ENCODE results near the gene EBF3. TPM values are rescaled to one million over a fixed set of nuclear protein-coding genes. Genes with fewer than 3 reads are reported as not detected.
A peak's percentile ranks its signal among the peaks of the same experiment; 100 is the strongest.

Gene EBF3
- total RNA-seq, 4 donors from 2014 or later, result 1.5 to 4.1 (median 1.9) TPM; not detected in 1

GRCh38 chr10:129942391-129942790 is 21.7 kb downstream of the EBF3 start:
- H3K27me3 ChIP-seq, result no peaks in the 10 kb centered on the region
- H3K36me3 ChIP-seq, result no peaks in the 10 kb centered on the region
- H3K9me3 ChIP-seq, result no peaks in the 10 kb centered on the region
- peak in 1 of 3 donors; percentile 34 for DNase-seq
- no peaks in the 10 kb centered on the region for H3K4me1 ChIP-seq
- H3K4me3 ChIP-seq, result no peak overlapping the region
- no peak for TF ChIP-seq CTCF (IDR thresholded peaks at IDR 0.05)
- no peak for TF ChIP-seq POLR2A (IDR thresholded peaks at IDR 0.05)
- no peak overlapping the region for H3K27ac ChIP-seq

GRCh38 chr10:129942019-129942277 is 22.1 kb downstream of the EBF3 start:
- no peak overlapping the region for H3K27ac ChIP-seq
- H3K9me3 ChIP-seq, result no peaks in the 10 kb centered on the region
- no peaks in the 10 kb centered on the region for H3K4me1 ChIP-seq
- H3K27me3 ChIP-seq, result no peaks in the 10 kb centered on the region
- TF ChIP-seq CTCF (IDR thresholded peaks at IDR 0.05), result no peak
- no peak for TF ChIP-seq POLR2A (IDR thresholded peaks at IDR 0.05)
- H3K4me3 ChIP-seq, result no peak overlapping the region
- H3K36me3 ChIP-seq, result no peaks in the 10 kb centered on the region
- DNase-seq, result peak in 1 of 3 donors; percentile 25

- H3K27ac ChIP-seq, result no peak overlapping the region
- TF ChIP-seq POLR2A (IDR thresholded peaks at IDR 0.05) (no peak), CTCF (IDR thresholded peaks at IDR 0.05) (no peak)
- no peaks in the 10 kb centered on the region for H3K4me1 ChIP-seq
- H3K4me3 ChIP-seq, result no peak overlapping the region
- H3K9me3 ChIP-seq, result no peaks in the 10 kb centered on the region
- no peaks in the 10 kb centered on the region for H3K27me3 ChIP-seq
- H3K36me3 ChIP-seq, result no peaks in the 10 kb centered on the region
- DNase-seq, result peak in 2 of 3 donors; percentile 18 to 29
These were observed 22.7 kb downstream of the EBF3 start for GRCh38 chr10:129941199-129942018.

DNA sequence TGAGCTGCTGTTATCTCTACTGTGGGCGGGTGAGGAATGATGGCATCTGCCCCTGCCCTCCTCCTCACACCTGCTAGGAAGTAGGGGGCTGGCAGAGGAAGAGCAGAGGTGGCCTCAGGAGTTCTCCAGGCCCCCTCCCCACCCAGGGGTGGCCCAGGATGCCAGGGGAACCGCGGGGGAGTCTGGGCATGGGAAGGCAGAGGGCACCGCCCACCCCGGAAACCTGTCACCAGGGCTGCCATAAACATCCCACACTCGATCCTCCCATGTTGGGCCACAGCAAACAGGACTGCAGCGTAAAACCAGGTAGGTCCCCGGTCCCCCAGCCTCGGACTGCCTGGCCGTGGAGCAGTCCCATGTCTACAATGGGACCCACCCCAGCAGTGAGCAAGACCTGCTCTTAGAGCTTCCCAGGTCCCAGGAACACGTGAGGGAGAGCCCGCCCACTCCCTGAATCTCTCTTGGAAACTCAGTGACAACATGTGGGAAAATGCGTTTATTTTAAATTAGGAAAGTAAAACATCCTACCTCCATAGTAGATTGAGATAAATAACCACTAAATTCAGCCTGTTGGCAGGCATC is 23.4 kb downstream of the EBF3 start:
- peak in 2 of 3 donors; percentile 29 to 34 for DNase-seq
- no peaks in the 10 kb centered on the region for H3K36me3 ChIP-seq
- no peaks in the 10 kb centered on the region for H3K27me3 ChIP-seq
- TF ChIP-seq CTCF (IDR thresholded peaks at IDR 0.05), result no peak
- no peak for TF ChIP-seq POLR2A (IDR thresholded peaks at IDR 0.05)
- no peak overlapping the region for H3K4me3 ChIP-seq
- H3K4me1 ChIP-seq, result no peaks in the 10 kb centered on the region
- no peak overlapping the region for H3K27ac ChIP-seq
- no peaks in the 10 kb centered on the region for H3K9me3 ChIP-seq

GRCh38 chr10:129939416-129940275 is 24.4 kb downstream of the EBF3 start:
- Histone ChIP-seq H3K4me1 (no peaks in the 10 kb centered on the region), H3K4me3 (no peak overlapping the region), H3K27ac (no peak overlapping the region), H3K36me3 (no peaks in the 10 kb centered on the region), H3K27me3 (no peaks in the 10 kb centered on the region), H3K9me3 (no peaks in the 10 kb centered on the region)
- peak in 2 of 3 donors; percentile 24 to 34 for DNase-seq
- no peak for TF ChIP-seq POLR2A (IDR thresholded peaks at IDR 0.05)
- TF ChIP-seq CTCF (IDR thresholded peaks at IDR 0.05), result no peak

Measured in Peyer's patch (tissue), 4 donors.